NT2/D1 (cell line): ENCODE data around the gene BCAS3.

Source experiments
- YY1 ChIP-seq: IDR thresholded peaks from 2 replicates; pipeline ENCODE4 v1.6.1; 2011; ENCODE audit not compliant: insufficient read length, insufficient read depth
- ZNF274 ChIP-seq: IDR thresholded peaks from 2 replicates; pipeline ENCODE4 v1.6.1; 2011; ENCODE audit warnings: mild to moderate bottlenecking, low read depth, low read length

GRCh38 chr17:61420745-61421398, 743.2 kb downstream of the BCAS3 start:
- TF ChIP-seq YY1, result no peak
- TF ChIP-seq ZNF274, result no peak
